ENCODE data around the gene CCDC106. TPM values are rescaled to one million over a fixed set of nuclear protein-coding genes. Genes with fewer than 3 reads are reported as not detected.

The CCDC106 gene
- total RNA-seq, 2 experiments from 2014 or later, result 29.0 to 30.1 TPM

DNA sequence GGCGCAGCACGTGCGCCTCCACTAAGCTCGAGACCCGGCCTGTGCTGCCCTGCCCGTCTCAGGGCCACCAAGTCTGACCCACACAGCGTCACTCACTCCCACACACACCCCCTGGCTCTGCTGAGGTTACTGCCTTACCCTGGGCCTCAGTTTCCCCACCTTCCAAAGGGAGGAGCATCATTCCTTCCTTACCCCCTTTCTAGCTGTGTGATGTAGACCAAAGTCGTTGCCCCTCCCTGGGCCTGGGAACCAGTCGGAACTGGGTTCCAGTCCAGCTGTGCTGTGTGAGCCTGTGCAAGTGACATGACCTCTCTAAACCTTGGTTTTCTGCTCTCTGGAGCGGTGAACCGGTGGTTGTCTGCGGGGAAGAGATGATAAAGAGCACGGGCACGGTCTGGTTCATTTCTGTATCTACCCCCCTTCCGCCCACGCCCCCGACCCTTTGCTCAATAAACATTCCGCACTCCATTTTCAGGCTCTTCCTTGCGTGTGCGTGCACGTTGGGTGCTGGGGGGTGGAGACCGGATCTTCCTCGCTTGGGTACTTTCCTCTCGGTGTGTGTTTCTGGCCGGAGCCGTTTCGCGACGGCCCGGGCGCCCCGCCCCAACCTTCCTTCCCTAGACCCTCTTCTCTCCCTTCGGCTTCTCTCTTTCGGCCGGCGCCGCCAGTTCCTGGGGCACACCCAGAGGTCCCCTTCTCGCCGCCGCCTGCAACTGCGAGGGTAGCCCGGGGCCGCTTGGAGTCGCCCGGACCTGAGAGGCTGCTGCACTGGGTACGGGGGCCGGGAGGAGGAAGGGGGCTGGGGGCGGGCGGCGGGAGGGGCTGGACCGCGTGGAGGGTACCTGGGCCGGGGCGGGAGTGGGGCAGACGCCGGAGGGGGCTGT, 4.8 kb upstream of the CCDC106 start, which contains the start of gene ZNF581:
ZNF581 (plus strand) TSS at position 647 of the 884 bp plus-strand sequence. CDS start 923 bp downstream, outside the sequence.
- Histone ChIP-seq H3K4me1 (ENCODE audit: insufficient read depth, low read length, poor library complexity, severe bottlenecking) (peaks cover 62% of the 10 kb centered on the region), H4K20me1 (ENCODE audit: insufficient read depth, low read length) (no peaks in the 10 kb centered on the region), H3K36me3 (ENCODE audit: insufficient read depth, low read length) (peaks cover 38% of the 10 kb centered on the region), H2AFZ (ENCODE audit: low read length) (no peak within 1 kb of the TSS; the same call in 1 of the 2 replicates), H3K4me2 (ENCODE audit: low read length) (peak within 1 kb of the TSS; percentile 89), H3K9me3 (ENCODE audit: low read length) (no peaks in the 10 kb centered on the region), H3K9me2 (ENCODE audit: insufficient read depth, low read length) (no peaks in the 10 kb centered on the region), H3K79me2 (ENCODE audit: insufficient read depth, low read depth, low read length) (peaks cover 53% of the 10 kb centered on the region), H3K4me3 (ENCODE audit: low read depth, low read length, poor library complexity, severe bottlenecking) (peak within 1 kb of the TSS; percentile 98), H3K27ac (ENCODE audit: low read depth, low read length, poor library complexity, severe bottlenecking) (peak within 1 kb of the TSS; percentile 86)
- ChIA-PET CTCF (ENCODE audit: unreplicated experiment) (no interaction called here), POLR2A (interaction anchor here (0.6 to 0.7 kb wide), 2 partner anchors 11 to 18 kb away, joined by 3 read pairs; no protein-coding TSS in a partner anchor)
- TF ChIP-seq, protein P1, sequence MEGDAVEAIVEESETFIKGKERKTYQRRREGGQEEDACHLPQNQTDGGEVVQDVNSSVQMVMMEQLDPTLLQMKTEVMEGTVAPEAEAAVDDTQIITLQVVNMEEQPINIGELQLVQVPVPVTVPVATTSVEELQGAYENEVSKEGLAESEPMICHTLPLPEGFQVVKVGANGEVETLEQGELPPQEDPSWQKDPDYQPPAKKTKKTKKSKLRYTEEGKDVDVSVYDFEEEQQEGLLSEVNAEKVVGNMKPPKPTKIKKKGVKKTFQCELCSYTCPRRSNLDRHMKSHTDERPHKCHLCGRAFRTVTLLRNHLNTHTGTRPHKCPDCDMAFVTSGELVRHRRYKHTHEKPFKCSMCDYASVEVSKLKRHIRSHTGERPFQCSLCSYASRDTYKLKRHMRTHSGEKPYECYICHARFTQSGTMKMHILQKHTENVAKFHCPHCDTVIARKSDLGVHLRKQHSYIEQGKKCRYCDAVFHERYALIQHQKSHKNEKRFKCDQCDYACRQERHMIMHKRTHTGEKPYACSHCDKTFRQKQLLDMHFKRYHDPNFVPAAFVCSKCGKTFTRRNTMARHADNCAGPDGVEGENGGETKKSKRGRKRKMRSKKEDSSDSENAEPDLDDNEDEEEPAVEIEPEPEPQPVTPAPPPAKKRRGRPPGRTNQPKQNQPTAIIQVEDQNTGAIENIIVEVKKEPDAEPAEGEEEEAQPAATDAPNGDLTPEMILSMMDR (conservative IDR thresholded peaks at IDR 0.05; ENCODE audit: low read length), result no peak
- no peak for TF ChIP-seq EZH2phosphoT487 (IDR thresholded peaks at IDR 0.05; ENCODE audit: borderline replicate concordance, low read depth, low read length)
- intact Hi-C loops (cut with micrococcal nuclease; ENCODE audit: unreplicated experiment), result loop anchor here (1.0 to 5.0 kb wide), 2 partner anchors 44 to 499 kb away; partner anchors contain the start of genes FIZ1 and ZNF444
- peak; percentile 88 for DNase-seq (ENCODE audit: low spot score)
- no TSS peak for BruUV-seq (replicated peaks)

DNA sequence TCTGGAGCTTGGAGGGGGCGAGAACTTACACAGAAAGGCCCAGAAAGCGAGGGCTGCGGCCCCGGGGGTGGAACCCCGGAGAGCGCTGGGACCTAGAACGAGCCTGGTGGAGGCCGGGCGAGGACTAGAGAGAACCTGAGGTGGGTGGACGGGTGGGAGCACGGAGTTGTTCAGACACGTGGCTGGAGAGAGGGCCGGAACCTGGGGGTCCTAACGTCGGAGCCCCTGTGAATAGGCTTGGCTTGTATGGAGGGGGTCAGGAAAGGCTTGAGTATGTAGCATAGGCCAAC, 4.2 kb upstream of the CCDC106 start:
- DNase-seq (ENCODE audit: low spot score), result no peak
- Histone ChIP-seq H3K4me2 (ENCODE audit: low read length) (peak overlapping the region; percentile 89), H2AFZ (ENCODE audit: low read length) (no peak overlapping the region), H3K36me3 (ENCODE audit: insufficient read depth, low read length) (peaks cover 32% of the 10 kb centered on the region), H3K27ac (ENCODE audit: low read depth, low read length, poor library complexity, severe bottlenecking) (peak overlapping the region; percentile 86), H4K20me1 (ENCODE audit: insufficient read depth, low read length) (no peaks in the 10 kb centered on the region), H3K9me2 (ENCODE audit: insufficient read depth, low read length) (no peaks in the 10 kb centered on the region), H3K9me3 (ENCODE audit: low read length) (no peaks in the 10 kb centered on the region), H3K79me2 (ENCODE audit: insufficient read depth, low read depth, low read length) (peaks cover 59% of the 10 kb centered on the region), H3K4me3 (ENCODE audit: low read depth, low read length, poor library complexity, severe bottlenecking) (peak overlapping the region; percentile 98), H3K4me1 (ENCODE audit: insufficient read depth, low read length, poor library complexity, severe bottlenecking) (peaks cover 62% of the 10 kb centered on the region)
- no peak for TF ChIP-seq EZH2phosphoT487 (IDR thresholded peaks at IDR 0.05; ENCODE audit: borderline replicate concordance, low read depth, low read length)
- TF ChIP-seq, protein P1 (conservative IDR thresholded peaks at IDR 0.05; ENCODE audit: low read length), result no peak
- ChIA-PET POLR2A (no interaction called here), CTCF (ENCODE audit: unreplicated experiment) (no interaction called here)
- intact Hi-C loops (cut with micrococcal nuclease; ENCODE audit: unreplicated experiment), result loop anchor here (1.0 to 5.0 kb wide), 2 partner anchors 45 to 498 kb away; partner anchors contain the start of genes FIZ1 and ZNF444
- BruUV-seq (replicated peaks), result no TSS peak

Measured in OCI-LY7 (cell line).